LNCaP clone FGC (cell line): ENCODE data around the gene KRTAP19-1.

Experiments used
- DNase-seq: peaks from one replicate; pipeline ENCODE4 v3.0.0-alpha.2; 2011; ENCODE audit warnings: low read depth
- H3K4me3 ChIP-seq: 2 replicates; pipeline ENCODE4 v1.5.1; 2011; ENCODE audit warnings: mild to moderate bottlenecking, low read depth, low read length, control low read depth
- CTCF ChIP-seq: IDR thresholded peaks from 2 replicates; pipeline ENCODE4 v1.5.1; 2012; ENCODE audit warnings: mild to moderate bottlenecking; ENCODE audit not compliant: control insufficient read depth, insufficient read depth; ENCODE audit errors: extremely low read depth

KRTAP19-1 gene

GRCh38 chr21:30487336-30487735 is 7.2 kb upstream of the KRTAP19-1 start, which contains the start of gene KRTAP19-2:
Gene KRTAP19-2 (minus strand): TSS chr21:30487436. CDS start chr21:30487348, 88 bp downstream.
- no peak for DNase-seq
- H3K4me3 ChIP-seq: no peak within 1 kb of the TSS
- TF ChIP-seq CTCF: no peak

- DNase-seq: no peak
- TF ChIP-seq CTCF: no peak
- no peak overlapping the region for H3K4me3 ChIP-seq
These were observed 6.0 kb upstream of the KRTAP19-1 start for GRCh38 chr21:30486180-30486579.

GRCh38 chr21:30482130-30482529 is 2.0 kb upstream of the KRTAP19-1 start:
- no peak for TF ChIP-seq CTCF
- DNase-seq: no peak
- no peak overlapping the region for H3K4me3 ChIP-seq

- H3K4me3 ChIP-seq: no peak overlapping the region
- no peak for DNase-seq
- no peak for TF ChIP-seq CTCF
These were observed 908 bp downstream of the KRTAP19-1 start for GRCh38 chr21:30479259-30479658.

- no peak for TF ChIP-seq CTCF
- peak; percentile 91 for DNase-seq
- H3K4me3 ChIP-seq: no peak overlapping the region
These were observed 2.2 kb downstream of the KRTAP19-1 start for GRCh38 chr21:30478004-30478403.

GRCh38 chr21:30468900-30469714 is 11.1 kb downstream of the KRTAP19-1 start:
- TF ChIP-seq CTCF: no peak
- DNase-seq: no peak

GRCh38 chr21:30463713-30464112 is 16.5 kb downstream of the KRTAP19-1 start:
- DNase-seq: no peak
- TF ChIP-seq CTCF: peak; percentile 60
- H3K4me3 ChIP-seq: no peak overlapping the region

More at GRCh38 chr21:30468900-30469714, 11.1 kb downstream of the KRTAP19-1 start:
- H3K4me3 ChIP-seq: no peak overlapping the region
